NCI-H69 (cell line): Measurements from ENCODE around the gene HDX.
A peak's percentile ranks its signal among the peaks of the same experiment; 100 is the strongest.
"Not testable (repeated sequence)": the region's sequence is repeated elsewhere in the genome, so short reads cannot be mapped to it uniquely, and the experiment has no call there.

Experiments
- DNase-seq: peaks from one replicate; lab custom pipeline; 2025; lab: John Stamatoyannopoulos, UW

The HDX gene

GRCh38 chrX:84501798-84502628 lies at the start of gene HDX:
Gene HDX (minus strand): TSS chrX:84502453. CDS start chrX:84475397, 27,056 bp downstream.
- DNase-seq: peak; percentile 88

- not testable (repeated sequence) for DNase-seq
These were observed 39.1 kb upstream of the HDX start for GRCh38 chrX:84541315-84541714.

GRCh38 chrX:84537627-84538026 lies 35.4 kb upstream of the HDX start:
- not testable (repeated sequence) for DNase-seq

GRCh38 chrX:84488426-84488825 lies 13.8 kb downstream of the HDX start:
- no peak for DNase-seq

- no peak for DNase-seq
These were observed 14.6 kb downstream of the HDX start for GRCh38 chrX:84487365-84488353.

GRCh38 chrX:84479086-84479485 lies 23.2 kb downstream of the HDX start:
- no peak for DNase-seq

GRCh38 chrX:84477114-84477513 lies 25.1 kb downstream of the HDX start:
- no peak for DNase-seq

- DNase-seq: peak; percentile 34
These were observed 26.7 kb downstream of the HDX start for GRCh38 chrX:84475596-84475995.

GRCh38 chrX:84475101-84475500 lies 27.2 kb downstream of the HDX start:
- peak; percentile 0 for DNase-seq

GRCh38 chrX:84469226-84469625 lies 33.0 kb downstream of the HDX start:
- peak; percentile 58 for DNase-seq

GRCh38 chrX:84467898-84468297 lies 34.4 kb downstream of the HDX start:
- DNase-seq: no peak

- DNase-seq: no peak
These were observed 48.7 kb downstream of the HDX start for GRCh38 chrX:84453351-84454246.

- DNase-seq: peak; percentile 0
These were observed 61.1 kb downstream of the HDX start for GRCh38 chrX:84441143-84441542.

GRCh38 chrX:84415140-84415539 lies 87.1 kb downstream of the HDX start:
- DNase-seq: no peak

GRCh38 chrX:84363663-84364062 lies 138.6 kb downstream of the HDX start:
- DNase-seq: peak; percentile 35

GRCh38 chrX:84363051-84363450 lies 139.2 kb downstream of the HDX start:
- DNase-seq: no peak

- no peak for DNase-seq
These were observed 139.9 kb downstream of the HDX start for GRCh38 chrX:84362184-84362838.

GRCh38 chrX:84358271-84358670 lies 144.0 kb downstream of the HDX start:
- DNase-seq: no peak

GRCh38 chrX:84357296-84357695 lies 145.0 kb downstream of the HDX start:
- DNase-seq: no peak

GRCh38 chrX:84340968-84341367 lies 161.3 kb downstream of the HDX start:
- DNase-seq: no peak
